ENCODE data around the gene TIPARP. TPM values are rescaled to one million over a fixed set of nuclear protein-coding genes. Genes with fewer than 3 reads are reported as not detected.

The TIPARP gene
- total and polyA plus RNA-seq, 2 donors (not counting 1 experiment from before 2014, with no cell fraction given), result 8.6 to 22.1 TPM

GRCh38 chr3:156676768-156677479 lies 2.5 kb downstream of the TIPARP start:
- TF ChIP-seq EZH2 (IDR thresholded peaks at IDR 0.05; ENCODE audit: low read length, missing control alignments) (no peak), CTCF (conservative IDR thresholded peaks at IDR 0.05 in 1 of 2, IDR thresholded peaks at IDR 0.05 in 1 of 2; ENCODE audit: low read depth in 1 of 2, low read length in 2 of 2) (no peak)
- peak overlapping the region; percentile 94 for H3K27ac ChIP-seq (ENCODE audit: insufficient read depth, low read length)
- DNase-seq (ENCODE audit: low read depth in 2 of 2), result no peak
- H3K36me3 ChIP-seq (ENCODE audit: control insufficient read depth, insufficient read depth, low read length), result peaks cover 5% of the 10 kb centered on the region
- H4K20me1 ChIP-seq (ENCODE audit: control insufficient read depth, extremely low read depth, insufficient read depth, low read length), result no peaks in the 10 kb centered on the region
- H3K79me2 ChIP-seq (ENCODE audit: control insufficient read depth, insufficient read depth, low read length), result peaks cover 75% of the 10 kb centered on the region
- H3K9me3 ChIP-seq (ENCODE audit: control insufficient read depth, insufficient read depth, low read depth, low read length), result no peaks in the 10 kb centered on the region
- peak overlapping the region; percentile 79 to 88 (median 85) for H3K4me3 ChIP-seq (replicated peaks in 1 of 4; ENCODE audit: control extremely low read depth in 1 of 4, insufficient read depth in 1 of 4, low read depth in 3 of 4, low read length in 4 of 4)
- peaks cover 11% of the 10 kb centered on the region for H3K4me1 ChIP-seq (ENCODE audit: control insufficient read depth, extremely low read depth, insufficient read depth, low read length)
- no peak overlapping the region for H2AFZ ChIP-seq (ENCODE audit: low read length)
- H3K9ac ChIP-seq (ENCODE audit: insufficient read depth, low read length), result no peak overlapping the region
- H3K27me3 ChIP-seq (ENCODE audit: control insufficient read depth, insufficient read depth, low read length), result no peaks in the 10 kb centered on the region
- peak overlapping the region; percentile 61 for H3K4me2 ChIP-seq (ENCODE audit: extremely low read depth, insufficient read depth, low read length)

DNA sequence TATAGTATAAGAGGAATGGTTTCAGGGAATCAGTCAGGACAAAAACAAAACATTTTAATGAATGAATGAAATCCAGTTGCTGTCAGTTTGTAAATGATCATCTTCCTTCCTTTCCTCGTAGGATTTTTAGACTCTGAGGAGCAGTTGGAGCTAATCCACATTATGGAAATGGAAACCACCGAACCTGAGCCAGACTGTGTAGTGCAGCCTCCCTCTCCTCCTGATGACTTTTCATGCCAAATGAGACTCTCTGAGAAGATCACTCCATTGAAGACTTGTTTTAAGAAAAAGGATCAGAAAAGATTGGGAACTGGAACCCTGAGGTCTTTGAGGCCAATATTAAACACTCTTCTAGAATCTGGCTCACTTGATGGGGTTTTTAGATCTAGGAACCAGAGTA lies 3.1 kb downstream of the TIPARP start:
- H3K27me3 ChIP-seq (ENCODE audit: control insufficient read depth, insufficient read depth, low read length), result no peaks in the 10 kb centered on the region
- peak overlapping the region in 3 of 4 experiments; percentile 79 to 88 (median 82) for H3K4me3 ChIP-seq (replicated peaks in 1 of 4; ENCODE audit: control extremely low read depth in 1 of 4, insufficient read depth in 1 of 4, low read depth in 3 of 4, low read length in 4 of 4)
- no peak overlapping the region for H3K9ac ChIP-seq (ENCODE audit: insufficient read depth, low read length)

GRCh38 chr3:156678197-156678596 lies 3.8 kb downstream of the TIPARP start:
- Histone ChIP-seq H2AFZ (ENCODE audit: low read length) (no peak overlapping the region), H3K27ac (ENCODE audit: insufficient read depth, low read length) (peak overlapping the region; percentile 0), H3K4me2 (ENCODE audit: extremely low read depth, insufficient read depth, low read length) (peak overlapping the region; percentile 0), H4K20me1 (ENCODE audit: control insufficient read depth, extremely low read depth, insufficient read depth, low read length) (no peaks in the 10 kb centered on the region), H3K79me2 (ENCODE audit: control insufficient read depth, insufficient read depth, low read length) (peaks cover 87% of the 10 kb centered on the region), H3K4me1 (ENCODE audit: control insufficient read depth, extremely low read depth, insufficient read depth, low read length) (peaks cover 15% of the 10 kb centered on the region), H3K36me3 (ENCODE audit: control insufficient read depth, insufficient read depth, low read length) (peaks cover 5% of the 10 kb centered on the region), H3K27me3 (ENCODE audit: control insufficient read depth, insufficient read depth, low read length) (no peaks in the 10 kb centered on the region), H3K9ac (ENCODE audit: insufficient read depth, low read length) (no peak overlapping the region), H3K4me3 (replicated peaks in 1 of 4; ENCODE audit: control extremely low read depth in 1 of 4, insufficient read depth in 1 of 4, low read depth in 3 of 4, low read length in 4 of 4) (no peak overlapping the region), H3K9me3 (ENCODE audit: control insufficient read depth, insufficient read depth, low read depth, low read length) (no peaks in the 10 kb centered on the region)
- DNase-seq (ENCODE audit: low read depth in 2 of 2), result no peak
- TF ChIP-seq CTCF (conservative IDR thresholded peaks at IDR 0.05 in 1 of 2, IDR thresholded peaks at IDR 0.05 in 1 of 2; ENCODE audit: low read depth in 1 of 2, low read length in 2 of 2), result no peak
- no peak for TF ChIP-seq EZH2 (IDR thresholded peaks at IDR 0.05; ENCODE audit: low read length, missing control alignments)

More for the DNA sequence above, 3.1 kb downstream of the TIPARP start:
- Histone ChIP-seq H3K9me3 (ENCODE audit: control insufficient read depth, insufficient read depth, low read depth, low read length) (no peaks in the 10 kb centered on the region), H3K4me2 (ENCODE audit: extremely low read depth, insufficient read depth, low read length) (peak overlapping the region; percentile 61), H4K20me1 (ENCODE audit: control insufficient read depth, extremely low read depth, insufficient read depth, low read length) (no peaks in the 10 kb centered on the region), H3K27ac (ENCODE audit: insufficient read depth, low read length) (peak overlapping the region; percentile 94), H3K36me3 (ENCODE audit: control insufficient read depth, insufficient read depth, low read length) (peaks cover 5% of the 10 kb centered on the region), H3K4me1 (ENCODE audit: control insufficient read depth, extremely low read depth, insufficient read depth, low read length) (peaks cover 11% of the 10 kb centered on the region), H2AFZ (ENCODE audit: low read length) (no peak overlapping the region), H3K79me2 (ENCODE audit: control insufficient read depth, insufficient read depth, low read length) (peaks cover 81% of the 10 kb centered on the region)
- DNase-seq (ENCODE audit: low read depth in 2 of 2), result no peak
- TF ChIP-seq CTCF (conservative IDR thresholded peaks at IDR 0.05 in 1 of 2, IDR thresholded peaks at IDR 0.05 in 1 of 2; ENCODE audit: low read depth in 1 of 2, low read length in 2 of 2) (no peak), EZH2 (IDR thresholded peaks at IDR 0.05; ENCODE audit: low read length, missing control alignments) (no peak)
